MV-4-11 (cell line): Measurements from ENCODE around the gene GNG10.
"Not testable (repeated sequence)": the region's sequence is repeated elsewhere in the genome, so short reads cannot be mapped to it uniquely, and the experiment has no call there.

ENCODE experiments used
- DNase-seq: peaks from one replicate; lab custom pipeline; 2025; lab: John Stamatoyannopoulos, UW

The GNG10 gene

GRCh38 chr9:111657051-111657450 lies 4.4 kb upstream of the GNG10 start:
- no peak for DNase-seq

GRCh38 chr9:111658943-111659342 lies 2.5 kb upstream of the GNG10 start:
- no peak for DNase-seq

GRCh38 chr9:111659691-111660090 lies 1.7 kb upstream of the GNG10 start:
- DNase-seq = peak; percentile 6

- DNase-seq = peak; percentile 10
Observed at GRCh38 chr9:111661802-111662521, 557 bp downstream of the GNG10 start.

GRCh38 chr9:111662576-111663300 lies 1.3 kb downstream of the GNG10 start:
- DNase-seq = peak; percentile 29

GRCh38 chr9:111663301-111663823 lies 2.0 kb downstream of the GNG10 start:
- DNase-seq = no peak

- DNase-seq = no peak
Observed at GRCh38 chr9:111668026-111668573, 6.7 kb downstream of the GNG10 start.

GRCh38 chr9:111668601-111669000 lies 7.2 kb downstream of the GNG10 start:
- not testable (repeated sequence) for DNase-seq

GRCh38 chr9:111674319-111674718 lies 12.9 kb downstream of the GNG10 start:
- no peak for DNase-seq

GRCh38 chr9:111676116-111676515 lies 14.7 kb downstream of the GNG10 start:
- DNase-seq = no peak

- no peak for DNase-seq
Observed at GRCh38 chr9:111678293-111678692, 16.9 kb downstream of the GNG10 start.

- DNase-seq = no peak
Observed at GRCh38 chr9:111679199-111679598, 17.8 kb downstream of the GNG10 start.

- DNase-seq = peak; percentile 88
Observed at GRCh38 chr9:111683392-111683791, 22.0 kb downstream of the GNG10 start.

GRCh38 chr9:111691672-111692329 lies 30.4 kb downstream of the GNG10 start:
- peak; percentile 69 for DNase-seq

- DNase-seq = no peak
Observed at GRCh38 chr9:111696796-111697195, 35.4 kb downstream of the GNG10 start.

GRCh38 chr9:111700776-111701175 lies 39.4 kb downstream of the GNG10 start:
- no peak for DNase-seq

- DNase-seq = no peak
Observed at GRCh38 chr9:111704503-111704902, 43.1 kb downstream of the GNG10 start.

GRCh38 chr9:111711548-111711947 lies 50.1 kb downstream of the GNG10 start:
- no peak for DNase-seq

- DNase-seq = no peak
Observed at GRCh38 chr9:111712369-111712768, 51.0 kb downstream of the GNG10 start.

GRCh38 chr9:111715471-111715870 lies 54.1 kb downstream of the GNG10 start:
- no peak for DNase-seq

GRCh38 chr9:111719541-111719940 lies 58.1 kb downstream of the GNG10 start:
- no peak for DNase-seq
